Adrenal gland (tissue), 12 donors: ENCODE results near the gene RINT1. TPM values are rescaled to one million over a fixed set of nuclear protein-coding genes. Genes with fewer than 3 reads are reported as not detected.
A peak's percentile ranks its signal among the peaks of the same experiment; 100 is the strongest.

Experiments
- DNase-seq, 7 donors: peaks; one replicate each; pipeline ENCODE4 v3.0.0-alpha.2; 2019 to 2020
- H3K27ac ChIP-seq, 5 donors: fragments of 200-600 bp; sonication (generic) in 4 of 5; 1 replicate in 3 of 5; 2 replicates in 2 of 5; pipeline versions ENCODE4 v1.5.1 to v1.8.0; 2016 to 2020; ENCODE audit warnings: mild to moderate bottlenecking in 1 of 5
- H3K27me3 ChIP-seq: fragments of 200-600 bp; 2 replicates; pipeline ENCODE4 v1.8.0; 2021
- H3K36me3 ChIP-seq, 2 donors: fragments of 200-600 bp; replicated peaks in 1 of 2; 1 replicate in 1 of 2; 2 replicates in 1 of 2; pipeline versions ENCODE4 v1.5.1 to v1.8.0; 2018 to 2022
- H3K4me1 ChIP-seq, 2 donors: fragments of 200-600 bp; replicated peaks in 1 of 2; 1 replicate in 1 of 2; 2 replicates in 1 of 2; pipeline versions ENCODE4 v1.5.1 to v1.8.0; 2018 to 2021
- H3K4me3 ChIP-seq, 4 donors: fragments of 200-600 bp; sonication (generic) in 3 of 4; one replicate each; pipeline ENCODE4 v1.5.1; 2016 to 2018
- H3K9me3 ChIP-seq, 3 donors: fragments of 200-600 bp; sonication (generic) in 1 of 3; replicated peaks in 1 of 3; 1 replicate in 2 of 3; 2 replicates in 1 of 3; pipeline versions ENCODE4 v1.5.1 to v1.8.0; 2016 to 2021
- POLR2A ChIP-seq, 2 donors: fragments of 450-650 bp; IDR thresholded peaks; one replicate each; pipeline ENCODE4 v1.6.1; 2017; ENCODE audit warnings: antibody characterized with exemption in 2 of 2, mild to moderate bottlenecking in 2 of 2, moderate library complexity in 1 of 2
- WGBS, 4 donors: extraction: QIAGEN DNeasy Blood & Tissue Kit in 2 of 4; methylation state at CpG; one replicate each; pipeline versions ENCODE4 v1.1.5 to v1.1.7; 2013 to 2017; 5-methylcytosine and 5-hydroxymethylcytosine counted together
- intact Hi-C, 2 donors: fragments of 100-400 bp; cut with DNase I; formaldehyde crosslinking; loops; one replicate each; pipeline versions ENCODE4 v1.14.1 to v1.15.0; 2022 to 2023
- polyA plus RNA-seq, 3 donors: library from polyadenylated mRNA; stranded (reverse); fragments of 200-250 nt in 2 of 3; fragments of 350-450 nt in 1 of 3; fragmentation: Illumina TruSeq in 1 of 3; extraction: RNeasy Lipid Tissue Mini Kit (QIAGEN cat#74804) in 1 of 3; gene quantifications; one replicate each; pipeline ENCODE4 v1.2.3, GENCODE V29; 2013 to 2014
- total RNA-seq, 9 donors: library from RNA; depleted of rRNA in 4 of 9; stranded (reverse); fragments of >200 nt in 4 of 9; fragments of 120-200 nt in 1 of 9; fragmentation: NEBNext Ultra II Directional in 1 of 9; extraction: Animal tissue kit (Norgen Biotek cat#: 25700) in 1 of 9; gene quantifications; one replicate each; pipeline versions ENCODE4 v1.1.0 to v1.2.4, GENCODE V29; 2013 to 2023
- TF ChIP-seq, protein P1 (sequence below), 6 experiments: fragments of 450-650 bp in 4 of 6; fragments of 200-600 bp in 2 of 6; sonication (generic) in 1 of 6; IDR thresholded peaks; 1 replicate in 5 of 6; 2 replicates in 1 of 6; pipeline versions ENCODE4 v1.5.1 to v1.8.0; 2016 to 2021; ENCODE audit warnings: antibody characterized with exemption in 6 of 6, mild to moderate bottlenecking in 2 of 6, moderate library complexity in 1 of 6
- donor health status: healthy with polysubstance abuse.
- donor health status: Bipolar disorder and iron deficiency.
- donor health status: DM: yes; HTN: yes; CAD: no.
- donor health status: DM: no; HTN: no; CAD: no.
- donor health status: DM: no; HTN: no; CAD: no.
- donor health status: DM: yes; HTN: yes; CAD: no.

Gene RINT1
- total and polyA plus RNA-seq, 12 donors: 9.8 to 25.8 (median 15.7) TPM

DNA sequence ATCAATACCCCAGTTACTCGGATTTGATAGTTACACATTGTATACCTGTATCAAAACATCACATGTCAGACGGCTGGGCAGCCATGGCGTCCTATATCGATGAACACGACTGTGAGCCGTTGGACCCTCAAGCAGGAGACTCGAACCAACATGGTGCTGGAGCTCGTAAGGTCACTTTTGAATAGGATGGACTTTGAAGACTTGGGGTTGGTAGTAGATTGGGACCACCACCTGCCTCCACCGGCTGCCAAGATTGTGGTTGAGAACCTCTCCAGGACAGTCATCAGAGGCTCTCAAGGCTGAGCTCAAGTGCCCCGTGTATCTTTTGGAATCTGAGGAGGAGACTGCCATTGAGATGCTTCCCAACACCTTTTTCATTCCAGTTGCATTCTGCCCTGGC is 1.9 kb upstream of the RINT1 start:
- Histone ChIP-seq H3K27ac (no peak overlapping the region), H3K4me1 (peaks cover 8 to 15% of the 10 kb centered on the region in 2 donors), H3K27me3 (no peaks in the 10 kb centered on the region), H3K9me3 (no peaks in the 10 kb centered on the region), H3K36me3 (no peaks in the 10 kb centered on the region), H3K4me3 (no peak overlapping the region)
- TF ChIP-seq POLR2A (IDR thresholded peaks at IDR 0.05): no peak
- TF ChIP-seq, protein P1, sequence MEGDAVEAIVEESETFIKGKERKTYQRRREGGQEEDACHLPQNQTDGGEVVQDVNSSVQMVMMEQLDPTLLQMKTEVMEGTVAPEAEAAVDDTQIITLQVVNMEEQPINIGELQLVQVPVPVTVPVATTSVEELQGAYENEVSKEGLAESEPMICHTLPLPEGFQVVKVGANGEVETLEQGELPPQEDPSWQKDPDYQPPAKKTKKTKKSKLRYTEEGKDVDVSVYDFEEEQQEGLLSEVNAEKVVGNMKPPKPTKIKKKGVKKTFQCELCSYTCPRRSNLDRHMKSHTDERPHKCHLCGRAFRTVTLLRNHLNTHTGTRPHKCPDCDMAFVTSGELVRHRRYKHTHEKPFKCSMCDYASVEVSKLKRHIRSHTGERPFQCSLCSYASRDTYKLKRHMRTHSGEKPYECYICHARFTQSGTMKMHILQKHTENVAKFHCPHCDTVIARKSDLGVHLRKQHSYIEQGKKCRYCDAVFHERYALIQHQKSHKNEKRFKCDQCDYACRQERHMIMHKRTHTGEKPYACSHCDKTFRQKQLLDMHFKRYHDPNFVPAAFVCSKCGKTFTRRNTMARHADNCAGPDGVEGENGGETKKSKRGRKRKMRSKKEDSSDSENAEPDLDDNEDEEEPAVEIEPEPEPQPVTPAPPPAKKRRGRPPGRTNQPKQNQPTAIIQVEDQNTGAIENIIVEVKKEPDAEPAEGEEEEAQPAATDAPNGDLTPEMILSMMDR (IDR thresholded peaks at IDR 0.05): no peak
- intact Hi-C loops: no loop called here
- WGBS, 4 donors: 87 to 93% (median 92%) methylated on average over 8 to 10 of the region's 10 CpGs
- no peak for DNase-seq

DNA sequence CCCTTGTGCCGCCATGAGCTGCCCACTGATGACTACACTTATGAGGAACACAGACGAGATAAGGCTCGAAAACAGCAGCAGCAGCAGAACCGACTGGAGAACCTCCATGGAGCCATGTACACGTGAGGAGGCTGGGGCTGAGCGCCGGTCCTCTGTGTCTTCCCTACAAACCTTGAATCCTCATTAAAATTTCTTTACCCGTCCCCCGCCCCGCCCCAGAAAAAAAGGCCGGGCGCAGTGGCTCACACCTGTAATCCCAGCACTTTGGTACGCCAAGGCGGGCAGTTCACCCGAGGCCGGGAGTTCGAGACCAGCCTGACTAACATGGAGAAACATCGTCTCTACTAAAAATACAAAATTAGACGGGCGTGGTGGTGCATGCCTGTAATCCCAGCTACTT is 1.5 kb upstream of the RINT1 start:
- H3K4me1 ChIP-seq: peaks cover 8 to 15% of the 10 kb centered on the region in 2 donors
- H3K4me3 ChIP-seq: no peak overlapping the region
- no peaks in the 10 kb centered on the region for H3K27me3 ChIP-seq
- no peak for DNase-seq
- H3K9me3 ChIP-seq: no peaks in the 10 kb centered on the region
- H3K36me3 ChIP-seq: no peaks in the 10 kb centered on the region
- 90 to 95% (median 92%) methylated on average over 18 to 20 of the region's 20 CpGs for WGBS, 4 donors
- intact Hi-C loops: no loop called here
- TF ChIP-seq, protein P1 (IDR thresholded peaks at IDR 0.05): no peak
- TF ChIP-seq POLR2A (IDR thresholded peaks at IDR 0.05): no peak
- no peak overlapping the region for H3K27ac ChIP-seq

DNA sequence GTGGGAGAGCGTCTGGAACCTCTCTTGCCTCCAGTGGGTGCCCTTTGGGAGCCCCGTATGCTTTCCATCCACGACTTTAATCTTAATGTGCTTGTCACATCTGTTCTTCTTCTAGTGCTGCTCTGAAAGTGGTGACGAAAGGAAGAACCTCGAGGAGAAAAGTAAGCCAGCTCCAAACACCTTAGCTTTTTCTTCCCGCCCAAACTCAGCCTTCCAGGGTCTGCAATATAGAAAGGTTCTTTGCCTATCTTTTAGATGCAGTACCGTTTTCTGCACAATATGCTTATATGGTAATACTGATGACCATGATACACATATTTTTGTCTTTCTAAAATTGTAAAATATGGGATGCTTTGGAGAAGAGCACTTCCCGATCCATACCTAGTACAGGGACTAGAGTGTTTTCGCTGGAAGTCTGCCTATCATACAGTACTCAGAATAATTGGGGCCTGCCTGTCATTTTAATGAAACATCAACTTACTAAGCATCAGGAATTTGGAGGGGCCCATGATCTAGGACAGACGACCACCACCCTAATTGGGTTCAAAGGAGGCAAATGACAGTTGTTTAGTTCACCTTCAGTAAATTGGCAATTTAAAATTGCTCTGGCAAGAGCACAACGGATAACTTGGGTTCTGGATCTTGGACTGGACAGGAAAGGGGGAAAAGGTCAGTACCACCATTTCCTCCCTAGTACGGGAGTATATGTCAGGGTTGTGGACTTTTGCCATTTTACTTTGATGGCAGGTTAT is 884 bp downstream of the RINT1 start:
- Histone ChIP-seq H3K9me3 (no peaks in the 10 kb centered on the region), H3K4me1 (peaks cover 8 to 15% of the 10 kb centered on the region in 2 donors), H3K4me3 (peak overlapping the region; percentile 66 to 98 (median 93)), H3K36me3 (peaks cover 0 to 21% of the 10 kb centered on the region in 2 donors), H3K27ac (peak overlapping the region in 2 of 5 donors; percentile 79 to 86), H3K27me3 (no peaks in the 10 kb centered on the region)
- WGBS, 4 donors: 32 to 43% (median 38%) methylated on average over 10 to 12 of the region's 12 CpGs
- intact Hi-C loops: no loop called here
- TF ChIP-seq, protein P1 (IDR thresholded peaks at IDR 0.05): no peak
- TF ChIP-seq POLR2A (IDR thresholded peaks at IDR 0.05): no peak
- no peak for DNase-seq

DNA sequence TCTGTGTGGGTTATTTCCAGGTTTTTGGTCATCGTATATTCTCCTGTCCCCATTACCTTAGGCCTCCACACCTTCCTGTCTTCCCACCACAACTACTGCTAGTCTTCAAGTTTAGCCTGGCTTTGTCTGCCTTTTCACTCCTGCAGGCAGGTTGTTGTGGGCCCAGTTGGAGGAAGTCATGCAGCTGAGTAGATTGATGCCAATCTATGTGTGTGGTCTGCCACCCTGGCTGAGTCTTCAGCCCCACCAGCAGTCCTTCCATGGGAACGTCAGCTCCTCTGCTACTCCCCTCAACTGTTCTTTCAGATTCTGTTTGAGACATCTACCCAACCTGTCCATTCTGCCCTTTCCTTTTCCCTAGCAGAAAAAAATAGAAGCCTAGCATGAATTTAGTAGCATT is 6.3 kb downstream of the RINT1 start:
- TF ChIP-seq, protein P1 (IDR thresholded peaks at IDR 0.05): no peak
- TF ChIP-seq POLR2A (IDR thresholded peaks at IDR 0.05): no peak
- Histone ChIP-seq H3K27me3 (no peaks in the 10 kb centered on the region), H3K4me1 (peaks cover 1 to 7% of the 10 kb centered on the region in 2 donors), H3K27ac (no peak overlapping the region), H3K9me3 (no peaks in the 10 kb centered on the region), H3K36me3 (peaks cover 0 to 69% of the 10 kb centered on the region in 2 donors), H3K4me3 (no peak overlapping the region)
- DNase-seq: no peak
- intact Hi-C loops: no loop called here
- 62 to 85% (median 72%) methylated on average over 2 of the region's 2 CpGs for WGBS, 4 donors
